HL-60 (cell line): Measurements from ENCODE around the gene RNF32.
"Not testable (repeated sequence)": the region's sequence is repeated elsewhere in the genome, so short reads cannot be mapped to it uniquely, and the experiment has no call there.

Experiments used
- DNase-seq, 2 experiments: peaks; one replicate each; pipeline ENCODE4 v3.0.0-alpha.2; 2010 to 2020; ENCODE audit warnings: low read depth in 1 of 2, low spot score in 1 of 2
- H3K27ac ChIP-seq: fragments of 250-450 bp; sonication (Bioruptor Pico); replicated peaks from 2 replicates; pipeline ENCODE4 v1.5.1; 2020; ENCODE audit warnings: mild to moderate bottlenecking, moderate library complexity
- H3K27me3 ChIP-seq: fragments of 250-450 bp; sonication (Bioruptor Pico); 2 replicates; pipeline ENCODE4 v1.5.1; 2021; ENCODE audit warnings: mild to moderate bottlenecking, moderate library complexity; ENCODE audit not compliant: insufficient read depth, poor library complexity, severe bottlenecking
- H3K4me3 ChIP-seq: replicated peaks from 2 replicates; pipeline ENCODE4 v1.5.1; 2011; ENCODE audit warnings: mild to moderate bottlenecking, control low read depth, low read length; ENCODE audit not compliant: insufficient read depth
- CTCF ChIP-seq: IDR thresholded peaks from one replicate; pipeline ENCODE4 v1.5.1; 2011; ENCODE audit warnings: low read length, control low read depth, inconsistent platforms; ENCODE audit not compliant: insufficient read depth
- GABPA ChIP-seq: IDR thresholded peaks from 2 replicates; pipeline ENCODE4 v1.6.1; 2012; ENCODE audit warnings: low read depth
- POLR2AphosphoS5 ChIP-seq: IDR thresholded peaks from 2 replicates; pipeline ENCODE4 v1.6.1; 2012; ENCODE audit warnings: low read depth
- REST ChIP-seq: IDR thresholded peaks from 2 replicates; pipeline ENCODE4 v1.6.1; 2012; ENCODE audit warnings: low read depth; ENCODE audit not compliant: insufficient replicate concordance
- SPI1 ChIP-seq: IDR thresholded peaks from 2 replicates; pipeline ENCODE4 v1.6.1; 2012; ENCODE audit warnings: low read depth, mild to moderate bottlenecking, borderline replicate concordance

Gene RNF32

GRCh38 chr7:156640949-156641485, 443 bp downstream of the RNF32 start:
- peak in 1 of 2 experiments; percentile 33 for DNase-seq
- Histone ChIP-seq H3K27me3 (no peaks in the 10 kb centered on the region), H3K27ac (peak overlapping the region; percentile 80), H3K4me3 (peak overlapping the region; percentile 89)
- no peak for TF ChIP-seq SPI1
- TF ChIP-seq CTCF: no peak
- TF ChIP-seq REST: no peak
- no peak for TF ChIP-seq GABPA
- no peak for TF ChIP-seq POLR2AphosphoS5

GRCh38 chr7:156642306-156643045, 1.9 kb downstream of the RNF32 start:
- DNase-seq: no peak
- no peak for TF ChIP-seq CTCF
- no peaks in the 10 kb centered on the region for H3K27me3 ChIP-seq
- no peak overlapping the region for H3K27ac ChIP-seq
- no peak overlapping the region for H3K4me3 ChIP-seq

- H3K27me3 ChIP-seq, H3K4me3 ChIP-seq, H3K27ac ChIP-seq, DNase-seq: not testable (repeated sequence)
These were observed 6.8 kb downstream of the RNF32 start for GRCh38 chr7:156647330-156647729.

- Histone ChIP-seq H3K4me3 (no peak overlapping the region), H3K27me3 (no peaks in the 10 kb centered on the region), H3K27ac (no peak overlapping the region)
- no peak for TF ChIP-seq REST
- peak in 1 of 2 experiments; percentile 22 for DNase-seq
These were observed 9.5 kb downstream of the RNF32 start for GRCh38 chr7:156650042-156650441.

GRCh38 chr7:156651474-156651873, 10.9 kb downstream of the RNF32 start:
- H3K27ac ChIP-seq: no peak overlapping the region
- no peaks in the 10 kb centered on the region for H3K27me3 ChIP-seq
- no peak overlapping the region for H3K4me3 ChIP-seq
- no peak for DNase-seq
- TF ChIP-seq CTCF (no peak), POLR2AphosphoS5 (no peak), REST (no peak), GABPA (no peak), SPI1 (no peak)
